ENCODE data around the gene VPS29. TPM values are rescaled to one million over a fixed set of nuclear protein-coding genes. Genes with fewer than 3 reads are reported as not detected.
"Not testable (repeated sequence)": the region's sequence is repeated elsewhere in the genome, so short reads cannot be mapped to it uniquely, and the experiment has no call there.

The VPS29 gene
- total RNA-seq, 2 donors from 2014 or later = 120 to 130 TPM

DNA sequence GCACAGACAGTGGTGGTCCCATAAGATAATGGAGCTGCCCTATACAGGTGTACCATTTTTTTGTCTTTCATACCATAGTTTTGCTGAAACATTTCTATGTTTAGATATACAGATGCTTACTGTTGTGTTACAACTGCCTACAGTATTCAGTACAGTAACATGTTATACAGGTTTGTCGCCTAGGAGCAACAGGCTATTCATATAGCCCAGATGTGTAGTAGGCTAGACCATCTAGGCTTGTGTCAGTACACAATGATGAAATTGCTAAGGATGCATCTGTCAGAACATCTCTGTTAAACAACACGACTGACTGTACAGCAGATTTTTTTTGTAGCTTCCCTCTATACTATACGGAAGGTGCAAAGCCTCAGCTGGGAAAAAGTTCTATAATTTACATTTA is 30.7 kb upstream of the VPS29 start:
- peaks cover 3% of the 10 kb centered on the region for H3K36me3 ChIP-seq
- H3K27me3 ChIP-seq = no peaks in the 10 kb centered on the region
- DNase-seq = no peak
- TF ChIP-seq, protein P1, sequence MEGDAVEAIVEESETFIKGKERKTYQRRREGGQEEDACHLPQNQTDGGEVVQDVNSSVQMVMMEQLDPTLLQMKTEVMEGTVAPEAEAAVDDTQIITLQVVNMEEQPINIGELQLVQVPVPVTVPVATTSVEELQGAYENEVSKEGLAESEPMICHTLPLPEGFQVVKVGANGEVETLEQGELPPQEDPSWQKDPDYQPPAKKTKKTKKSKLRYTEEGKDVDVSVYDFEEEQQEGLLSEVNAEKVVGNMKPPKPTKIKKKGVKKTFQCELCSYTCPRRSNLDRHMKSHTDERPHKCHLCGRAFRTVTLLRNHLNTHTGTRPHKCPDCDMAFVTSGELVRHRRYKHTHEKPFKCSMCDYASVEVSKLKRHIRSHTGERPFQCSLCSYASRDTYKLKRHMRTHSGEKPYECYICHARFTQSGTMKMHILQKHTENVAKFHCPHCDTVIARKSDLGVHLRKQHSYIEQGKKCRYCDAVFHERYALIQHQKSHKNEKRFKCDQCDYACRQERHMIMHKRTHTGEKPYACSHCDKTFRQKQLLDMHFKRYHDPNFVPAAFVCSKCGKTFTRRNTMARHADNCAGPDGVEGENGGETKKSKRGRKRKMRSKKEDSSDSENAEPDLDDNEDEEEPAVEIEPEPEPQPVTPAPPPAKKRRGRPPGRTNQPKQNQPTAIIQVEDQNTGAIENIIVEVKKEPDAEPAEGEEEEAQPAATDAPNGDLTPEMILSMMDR (IDR thresholded peaks at IDR 0.05) = no peak
- no peak overlapping the region for H3K4me3 ChIP-seq
- H3K9me3 ChIP-seq = no peaks in the 10 kb centered on the region
- peaks cover 9% of the 10 kb centered on the region for H3K4me1 ChIP-seq
- no peak overlapping the region for H3K9ac ChIP-seq (ENCODE audit: low read depth in 2 of 2, low read length in 2 of 2)
- peak overlapping the region; percentile 51 for H3K27ac ChIP-seq
- intact Hi-C loops (cut with DNase I) = no loop called here

DNA sequence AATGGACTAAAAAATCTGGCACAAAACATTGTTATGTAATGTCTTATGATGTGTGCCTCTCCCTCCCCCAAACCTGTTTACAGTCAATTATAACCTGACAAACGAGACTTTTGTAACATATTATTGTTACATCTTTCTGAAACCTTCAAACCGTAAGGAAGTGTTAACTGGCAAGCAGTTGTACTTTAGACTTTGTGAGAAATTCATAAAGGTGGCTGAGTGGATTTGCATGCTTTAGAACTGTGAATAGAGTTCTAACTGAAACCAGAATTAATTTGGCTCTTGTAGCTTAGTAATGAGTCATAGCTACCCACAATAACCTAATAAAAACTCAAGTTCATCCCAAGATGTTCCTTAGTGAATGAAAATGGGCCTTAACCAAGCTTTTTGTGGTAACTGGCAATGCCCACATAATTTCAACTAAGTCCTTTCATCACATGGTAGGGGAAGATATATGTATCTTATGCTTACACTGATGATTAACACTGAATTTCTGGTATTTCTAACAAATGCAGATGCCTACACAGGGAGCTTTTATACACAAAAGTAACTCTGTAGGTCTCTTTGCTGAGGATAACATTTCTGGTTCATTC is 29.9 kb upstream of the VPS29 start:
- Histone ChIP-seq H3K9me3 (no peaks in the 10 kb centered on the region), H3K4me3 (no peak overlapping the region), H3K4me1 (peaks cover 9% of the 10 kb centered on the region), H3K36me3 (no peaks in the 10 kb centered on the region), H3K9ac (ENCODE audit: low read depth in 2 of 2, low read length in 2 of 2) (no peak overlapping the region), H3K27me3 (no peaks in the 10 kb centered on the region), H3K27ac (peak overlapping the region; percentile 51)
- TF ChIP-seq, protein P1 (IDR thresholded peaks at IDR 0.05) = no peak
- intact Hi-C loops (cut with DNase I) = no loop called here
- DNase-seq = no peak

DNA sequence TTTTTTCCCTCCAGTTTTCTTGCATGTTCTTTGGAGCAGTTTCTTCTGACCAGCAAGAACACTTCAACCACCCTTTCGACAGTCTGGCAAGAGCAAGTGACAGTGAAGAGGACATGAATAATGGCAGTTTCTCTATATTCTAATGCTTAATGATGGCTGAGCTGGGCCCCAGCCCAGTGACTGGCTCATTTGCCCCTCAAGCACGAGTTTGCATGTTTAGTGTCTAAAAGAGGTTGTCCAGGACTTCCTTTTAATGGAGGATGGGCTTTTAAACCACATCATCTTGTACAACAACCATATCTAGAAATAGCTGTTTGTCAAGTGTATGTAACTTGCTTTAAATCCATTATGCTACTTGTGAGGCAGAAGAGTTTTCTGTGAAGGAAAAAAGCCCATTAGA is 28.6 kb upstream of the VPS29 start:
- no peak overlapping the region for H3K27ac ChIP-seq
- intact Hi-C loops (cut with DNase I) = no loop called here
- DNase-seq = no peak

DNA sequence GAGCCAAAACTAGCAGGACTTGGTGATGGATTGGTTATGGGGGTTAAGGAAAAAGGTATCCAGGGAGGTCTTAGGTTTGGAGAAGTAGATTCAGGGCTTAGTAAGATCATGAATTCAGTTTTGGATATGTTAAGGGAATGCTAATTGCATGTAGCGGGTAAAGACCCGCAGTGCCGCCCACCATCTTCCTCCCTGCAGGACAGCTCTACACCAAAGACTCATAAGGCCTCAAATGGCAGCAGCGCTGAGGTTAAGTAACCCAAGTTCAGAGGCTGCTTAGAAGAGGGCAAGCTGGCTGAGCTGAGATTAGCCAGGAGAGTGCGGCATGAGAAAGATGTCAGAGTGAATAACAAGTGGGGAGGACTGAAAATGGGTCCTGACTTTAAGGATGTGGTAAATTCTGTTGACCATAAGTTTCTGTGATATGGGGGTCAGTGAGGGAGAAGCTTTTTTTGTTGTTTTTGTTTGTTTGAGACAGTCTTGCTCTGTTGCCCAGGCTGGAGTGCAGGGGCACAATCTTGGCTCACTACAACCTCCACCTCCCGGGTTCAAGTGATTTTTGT is 26.4 kb upstream of the VPS29 start:
- H3K27me3 ChIP-seq = no peaks in the 10 kb centered on the region
- no peak for DNase-seq
- peaks cover 9% of the 10 kb centered on the region for H3K4me1 ChIP-seq
- H3K36me3 ChIP-seq = no peaks in the 10 kb centered on the region
- TF ChIP-seq, protein P1 (IDR thresholded peaks at IDR 0.05) = no peak
- H3K9me3 ChIP-seq = no peaks in the 10 kb centered on the region
- intact Hi-C loops (cut with DNase I) = no loop called here
- no peak overlapping the region for H3K27ac ChIP-seq
- H3K9ac ChIP-seq (ENCODE audit: low read depth in 2 of 2, low read length in 2 of 2) = no peak overlapping the region
- H3K4me3 ChIP-seq = no peak overlapping the region

More for the DNA sequence above, 28.6 kb upstream of the VPS29 start:
- TF ChIP-seq, protein P1 (IDR thresholded peaks at IDR 0.05) = no peak
- H3K9ac ChIP-seq (ENCODE audit: low read depth in 2 of 2, low read length in 2 of 2) = no peak overlapping the region
- no peaks in the 10 kb centered on the region for H3K27me3 ChIP-seq
- H3K4me3 ChIP-seq = no peak overlapping the region
- no peaks in the 10 kb centered on the region for H3K36me3 ChIP-seq
- peaks cover 9% of the 10 kb centered on the region for H3K4me1 ChIP-seq
- H3K9me3 ChIP-seq = no peaks in the 10 kb centered on the region

DNA sequence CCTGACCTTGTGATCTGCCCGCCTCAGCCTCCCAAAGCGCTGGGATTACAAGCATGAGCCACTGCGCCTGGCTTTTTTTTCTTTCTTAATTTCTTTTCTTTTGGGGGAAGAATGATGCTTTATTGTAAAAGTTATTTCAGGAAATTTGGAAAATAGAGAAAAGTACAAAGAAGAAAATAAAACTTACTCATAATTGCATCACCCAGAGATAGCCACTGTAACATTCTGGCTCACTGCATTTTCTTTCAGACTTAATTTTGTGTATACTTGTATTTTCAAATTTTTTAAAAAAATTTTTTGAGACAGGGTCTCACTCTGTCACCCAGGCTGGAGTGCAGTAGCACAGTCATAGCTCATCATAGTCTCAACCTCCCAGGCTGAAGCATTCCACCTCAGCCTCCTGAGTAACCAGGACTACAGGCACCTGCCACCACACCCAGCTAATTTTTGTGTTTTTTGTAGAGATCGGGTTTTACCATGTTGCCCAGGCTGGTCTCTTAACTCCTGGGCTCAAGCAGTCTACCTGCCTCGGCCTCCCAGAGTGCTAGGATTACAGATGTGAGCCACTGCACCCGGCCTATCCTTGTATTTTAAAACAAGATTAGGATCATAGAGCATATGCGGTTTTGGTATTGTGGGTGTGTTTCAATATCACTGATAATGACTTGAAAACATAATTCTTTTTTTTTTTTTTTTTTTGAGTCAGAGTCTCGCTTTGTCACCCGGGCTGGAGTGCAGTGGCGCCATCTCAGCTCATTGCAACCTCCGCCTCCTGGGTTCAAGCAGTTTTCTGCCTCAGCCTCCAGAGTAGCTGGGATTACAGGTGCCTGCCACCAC is 19.2 kb upstream of the VPS29 start:
- intact Hi-C loops (cut with DNase I); H3K9me3 ChIP-seq; H3K9ac ChIP-seq (ENCODE audit: low read depth in 2 of 2, low read length in 2 of 2); H3K27ac ChIP-seq; H3K27me3 ChIP-seq; DNase-seq; H3K4me1 ChIP-seq; H3K4me3 ChIP-seq; H3K36me3 ChIP-seq: not testable (repeated sequence)

DNA sequence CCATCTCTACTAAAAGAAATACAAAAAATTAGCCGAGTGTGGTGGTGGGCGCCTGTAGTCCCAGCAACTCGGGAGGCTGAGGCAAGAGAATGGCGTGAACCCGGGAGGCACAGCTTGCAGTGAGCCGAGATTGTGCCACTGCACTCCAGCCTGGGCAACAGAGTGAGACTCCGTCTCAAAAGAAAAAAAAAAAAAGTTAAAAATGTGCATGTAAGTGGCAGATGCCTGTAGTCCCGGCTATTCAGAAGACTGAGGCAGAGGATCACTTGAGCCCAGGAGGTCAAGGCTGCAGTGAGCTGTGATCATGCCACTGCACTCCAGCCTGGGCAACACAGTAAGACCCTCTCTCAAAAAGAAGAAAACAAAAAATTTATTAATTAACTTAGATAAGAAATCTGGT is 16.1 kb upstream of the VPS29 start:
- not testable (repeated sequence) for H3K9me3 ChIP-seq; H3K9ac ChIP-seq (ENCODE audit: low read depth in 2 of 2, low read length in 2 of 2); DNase-seq; H3K4me3 ChIP-seq; H3K4me1 ChIP-seq; H3K27ac ChIP-seq; H3K36me3 ChIP-seq; H3K27me3 ChIP-seq
- intact Hi-C loops (cut with DNase I) = loop anchor here (10.0 kb wide), 1 partner anchor 177 kb away; no protein-coding TSS in a partner anchor
